GM18499 (cell line): Measurements from ENCODE around the gene RBBP8.
"Not testable (repeated sequence)": the region's sequence is repeated elsewhere in the genome, so short reads cannot be mapped to it uniquely, and the experiment has no call there.

Experiments
- ATAC-seq: cut with Tn5 transposase; IDR thresholded peaks from one replicate; pipeline ENCODE4 v1.9.1; 2021; ENCODE audit warnings: moderate number of reproducible peaks; ENCODE audit not compliant: insufficient read depth, unreplicated experiment

RBBP8 gene

GRCh38 chr18:22939649-22940048 is 6.5 kb downstream of the RBBP8 start:
- no peak for ATAC-seq

DNA sequence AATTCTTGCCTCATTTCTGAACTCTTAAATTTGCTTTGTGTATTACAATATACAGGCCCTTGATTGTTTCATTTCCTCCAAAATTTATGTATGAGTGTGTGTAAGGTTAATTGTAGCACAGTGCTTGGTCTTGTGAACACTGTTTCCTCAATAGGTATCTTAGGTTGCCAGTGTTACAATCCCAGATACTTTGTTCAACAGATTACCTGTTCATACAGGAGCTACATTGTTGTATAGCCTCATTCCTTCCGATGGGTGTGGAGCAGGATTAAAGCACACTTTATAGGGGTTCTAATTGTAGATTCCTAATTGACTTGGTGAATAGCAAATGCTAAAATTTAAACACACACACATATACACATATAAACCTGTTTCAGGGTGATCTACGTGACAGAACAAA is 10.7 kb downstream of the RBBP8 start:
- no peak for ATAC-seq

DNA sequence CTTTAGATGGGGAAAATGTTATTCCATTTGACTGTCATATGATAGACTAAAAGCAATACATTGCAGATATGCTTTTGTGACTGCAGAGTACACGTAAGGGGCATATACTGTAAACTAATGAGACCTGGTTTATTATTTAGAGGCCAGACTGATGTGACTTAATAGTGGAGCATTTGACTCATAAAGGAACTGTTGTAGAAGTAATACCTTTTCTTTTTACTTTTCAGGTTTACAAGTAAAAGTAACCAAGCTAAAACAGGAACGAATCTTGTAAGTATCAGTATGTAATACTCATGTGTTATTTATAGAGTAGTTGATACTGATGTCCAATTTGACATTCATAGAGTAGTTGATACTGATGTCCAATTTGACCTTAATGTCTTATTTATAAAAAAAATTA is 13.1 kb downstream of the RBBP8 start:
- ATAC-seq: no peak

DNA sequence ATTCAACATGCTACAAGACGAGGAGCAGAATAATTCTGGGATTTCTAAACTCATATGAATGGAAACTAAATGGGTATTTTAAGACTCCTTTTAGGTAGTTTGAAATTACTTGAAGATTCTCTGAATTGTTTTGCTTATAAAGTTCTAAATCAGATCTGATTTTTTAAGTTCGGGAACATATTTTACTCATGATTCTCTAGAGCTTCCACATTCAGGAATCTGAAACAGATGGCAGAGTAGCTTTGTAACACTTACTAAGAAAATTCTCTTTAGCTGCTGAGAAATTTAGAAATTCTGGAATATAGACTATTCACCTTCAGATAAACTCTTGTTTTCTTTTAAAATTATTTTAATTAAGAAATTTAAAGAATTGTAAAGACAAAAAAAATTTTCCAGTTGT is 13.7 kb downstream of the RBBP8 start:
- no peak for ATAC-seq

- ATAC-seq: no peak
Measured at GRCh38 chr18:22951823-22952222, 18.7 kb downstream of the RBBP8 start.

GRCh38 chr18:22952525-22952924 is 19.4 kb downstream of the RBBP8 start:
- ATAC-seq: no peak

- not testable (repeated sequence) for ATAC-seq
Measured at GRCh38 chr18:22953982-22954381, 20.9 kb downstream of the RBBP8 start.

GRCh38 chr18:22956226-22956625 is 23.1 kb downstream of the RBBP8 start:
- no peak for ATAC-seq

DNA sequence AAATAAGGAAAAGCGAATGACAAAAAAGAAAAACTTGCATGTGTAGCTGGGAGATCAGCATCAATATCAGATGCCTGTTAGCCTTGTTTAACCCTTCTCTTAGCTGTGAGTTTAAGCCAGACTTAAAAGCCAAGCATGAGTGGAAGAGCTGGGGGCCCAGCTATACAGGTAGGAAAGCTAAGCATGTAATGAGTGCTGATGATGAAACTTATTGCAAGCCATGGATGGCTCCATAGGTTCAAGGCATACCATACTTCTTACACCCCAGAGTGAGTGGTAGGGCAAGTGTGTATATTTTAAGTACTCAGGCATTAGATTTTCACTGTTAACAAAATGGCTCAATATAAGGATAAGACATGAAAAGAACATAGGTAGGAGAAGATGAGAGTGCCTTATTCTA is 28.0 kb downstream of the RBBP8 start:
- no peak for ATAC-seq

DNA sequence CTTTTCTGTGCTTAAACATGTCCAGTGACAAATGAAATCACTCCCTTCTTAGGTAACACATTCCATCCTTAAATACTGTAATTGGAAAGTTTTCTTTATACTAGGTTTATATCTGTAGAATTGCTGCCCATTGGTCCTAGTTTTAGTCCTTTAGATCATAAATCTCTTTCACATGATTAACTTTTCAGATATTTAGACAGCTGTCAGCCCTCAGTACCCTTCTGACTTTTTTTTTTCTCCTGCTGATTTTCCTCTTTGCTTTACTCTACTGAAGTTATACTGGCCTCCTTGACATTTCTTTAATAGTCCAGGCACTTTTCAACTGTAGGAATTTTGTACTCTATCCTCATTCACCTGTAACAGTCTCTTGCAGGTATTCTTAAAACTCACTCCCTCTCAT is 28.9 kb downstream of the RBBP8 start:
- no peak for ATAC-seq

GRCh38 chr18:22964116-22964515 is 31.0 kb downstream of the RBBP8 start:
- no peak for ATAC-seq

- ATAC-seq: no peak
Measured at GRCh38 chr18:22964722-22965121, 31.6 kb downstream of the RBBP8 start.

DNA sequence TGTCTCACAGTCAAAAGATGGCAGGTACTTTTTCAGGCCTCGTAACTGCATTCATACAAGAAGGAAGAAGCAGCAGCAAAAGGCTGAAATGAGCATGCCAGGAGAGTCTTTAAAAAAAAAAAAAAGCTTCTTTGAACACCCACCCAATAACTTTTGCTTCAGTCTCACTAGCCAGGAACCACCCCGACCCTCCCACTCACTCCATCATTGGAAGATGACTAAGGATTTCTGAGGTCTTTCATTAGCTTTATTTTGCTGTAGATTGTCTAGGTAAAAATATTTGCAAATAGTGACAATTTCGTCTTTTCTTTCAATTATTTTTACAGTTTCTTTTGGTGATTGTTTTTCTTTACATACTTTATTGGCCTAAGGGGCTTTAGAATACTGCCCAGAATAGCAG is 37.9 kb downstream of the RBBP8 start:
- no peak for ATAC-seq

GRCh38 chr18:22974001-22974400 is 40.9 kb downstream of the RBBP8 start:
- ATAC-seq: no peak

- no peak for ATAC-seq
Measured at GRCh38 chr18:22974707-22975106, 41.6 kb downstream of the RBBP8 start.

- no peak for ATAC-seq
Measured at GRCh38 chr18:22975508-22975907, 42.4 kb downstream of the RBBP8 start.

DNA sequence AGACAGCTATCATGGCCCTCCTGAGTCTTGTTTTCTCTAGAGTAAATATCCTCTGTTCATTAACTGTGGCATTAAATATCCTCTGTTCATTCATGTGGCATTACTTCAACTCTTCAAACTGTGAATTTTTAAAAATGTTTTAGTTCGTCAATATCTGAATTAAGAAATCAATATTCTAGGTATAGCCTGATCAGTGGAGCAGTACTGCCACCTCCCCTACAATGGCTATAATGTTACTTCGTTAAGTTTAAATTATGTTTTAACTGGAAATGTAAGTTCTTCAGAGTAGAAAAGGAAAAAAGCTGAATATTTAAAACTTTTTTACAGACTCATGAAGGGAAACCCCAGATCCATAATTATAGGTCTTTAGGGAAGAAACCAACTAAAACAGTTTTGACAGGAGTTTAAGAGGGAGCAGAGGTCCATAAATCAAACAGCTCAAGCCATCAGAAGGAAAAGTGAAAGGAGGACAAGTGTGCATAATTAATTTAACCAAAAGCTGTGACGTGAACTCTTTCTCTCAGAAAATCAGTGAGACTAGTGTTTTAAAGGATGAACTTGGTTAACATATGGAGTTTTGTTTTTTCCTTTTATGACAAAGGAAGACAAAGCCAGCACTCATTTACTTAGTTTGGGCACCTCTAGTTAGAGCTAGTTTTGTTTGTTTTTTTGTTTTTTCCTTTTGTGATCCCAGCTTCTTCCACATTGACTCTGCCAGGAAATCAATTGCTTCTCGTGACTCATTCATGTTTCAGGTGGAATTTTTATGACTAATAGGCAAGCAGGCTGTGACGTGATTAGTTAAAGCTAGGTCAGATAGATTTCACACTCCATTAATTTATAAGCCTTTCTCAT is 44.9 kb downstream of the RBBP8 start:
- ATAC-seq: no peak

DNA sequence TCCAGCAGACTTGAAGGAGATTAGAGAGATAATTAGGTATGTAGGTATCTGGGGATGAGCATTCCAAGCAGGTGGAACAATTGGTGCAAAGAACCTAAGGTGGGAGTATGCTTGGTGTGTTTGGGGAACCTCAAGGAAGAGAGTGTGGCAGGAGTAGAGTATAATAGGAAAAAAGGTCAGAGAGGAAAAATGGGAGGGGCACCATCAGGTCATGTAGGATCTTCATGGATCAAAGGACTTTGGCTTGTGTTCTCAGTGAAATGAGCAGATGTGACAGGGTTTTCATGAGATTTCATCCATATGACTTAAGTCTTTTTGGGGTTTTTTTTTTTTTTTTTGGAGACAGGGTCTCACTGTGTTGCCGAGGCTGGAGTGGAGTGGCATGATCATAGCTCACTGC is 47.3 kb downstream of the RBBP8 start:
- ATAC-seq: no peak

GRCh38 chr18:22981274-22982133 is 48.4 kb downstream of the RBBP8 start:
- no peak for ATAC-seq

GRCh38 chr18:22983175-22983574 is 50.0 kb downstream of the RBBP8 start:
- no peak for ATAC-seq

DNA sequence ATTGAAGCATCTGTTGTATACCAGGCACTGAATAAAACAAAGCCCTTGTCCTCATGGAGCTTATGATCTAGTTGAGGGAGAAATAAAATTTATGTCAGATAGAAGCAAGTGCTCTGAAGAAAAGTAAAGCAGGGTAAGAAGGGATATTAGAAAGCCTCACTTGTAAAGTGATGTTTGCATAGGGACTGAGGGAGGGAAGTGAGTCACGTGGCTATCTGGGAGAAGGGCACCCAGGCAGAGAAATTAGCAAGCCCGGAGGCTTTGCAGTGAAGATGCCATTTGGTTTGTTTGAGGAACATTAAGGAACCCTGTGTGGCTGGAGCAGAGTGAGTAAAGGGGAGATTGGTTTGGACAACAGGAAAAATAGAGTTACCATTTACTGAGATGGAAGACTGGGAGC is 52.1 kb downstream of the RBBP8 start:
- ATAC-seq: no peak
